ENCODE data around the gene ZNF575. TPM values are rescaled to one million over a fixed set of nuclear protein-coding genes. Genes with fewer than 3 reads are reported as not detected.

Gene ZNF575
- total RNA-seq, 4 donors from 2014 or later = not detected

GRCh38 chr19:43525836-43526771 is 6.9 kb upstream of the ZNF575 start:
- H3K27ac ChIP-seq = peak overlapping the region; percentile 80 to 87 (median 84)
- in situ Hi-C loops (cut with MboI; ENCODE audit: low sequenced_read_pairs in 4 of 4) (loop anchor here in 1 of 4 donors (25.0 kb wide), 1 partner anchor 136 kb away; the partner anchor contains the start of gene PLAUR), intact Hi-C loops (cut with DNase I; ENCODE audit: low total_unique reads) (loop anchor here (2.0 kb wide), 1 partner anchor 21 kb away; the partner anchor contains the start of gene PHLDB3)
- ATAC-seq (peak in 1 of 2 donors; percentile 28), DNase-seq (peak in 1 of 2 donors; percentile 9)
- peaks cover 22 to 29% of the 10 kb centered on the region in 2 donors for H3K4me1 ChIP-seq
- peak overlapping the region; percentile 67 to 95 (median 81) for H3K4me3 ChIP-seq
- no peaks in the 10 kb centered on the region for H3K27me3 ChIP-seq
- H3K9me3 ChIP-seq = no peaks in the 10 kb centered on the region
- TF ChIP-seq POLR2A (IDR thresholded peaks at IDR 0.05) (no peak), CTCF (IDR thresholded peaks at IDR 0.05 in 4 of 5, conservative IDR thresholded peaks at IDR 0.05 in 1 of 5) (no peak)
- no peaks in the 10 kb centered on the region for H3K36me3 ChIP-seq

- H3K27me3 ChIP-seq = no peaks in the 10 kb centered on the region
- ATAC-seq = peak; percentile 86 to 88
- H3K4me1 ChIP-seq = peaks cover 24 to 31% of the 10 kb centered on the region in 2 donors
- peak within 1 kb of the TSS; percentile 67 to 95 (median 81) for H3K4me3 ChIP-seq
- H3K36me3 ChIP-seq = no peaks in the 10 kb centered on the region
- in situ Hi-C loops (cut with MboI; ENCODE audit: low sequenced_read_pairs in 4 of 4) (loop anchor here in 1 of 4 donors (25.0 kb wide), 1 partner anchor 135 kb away; the partner anchor contains the start of gene PLAUR), intact Hi-C loops (cut with DNase I; ENCODE audit: low total_unique reads) (loop anchor here (2.0 kb wide), 1 partner anchor 22 kb away; the partner anchor contains the start of gene PHLDB3)
- peak; percentile 61 to 75 for DNase-seq
- no peaks in the 10 kb centered on the region for H3K9me3 ChIP-seq
- H3K27ac ChIP-seq = peak within 1 kb of the TSS; percentile 80 to 87 (median 84)
- TF ChIP-seq POLR2A (IDR thresholded peaks at IDR 0.05) = peak; percentile 56 to 62
- no peak for TF ChIP-seq CTCF (IDR thresholded peaks at IDR 0.05 in 4 of 5, conservative IDR thresholded peaks at IDR 0.05 in 1 of 5)
Measured at GRCh38 chr19:43526884-43527859, 5.8 kb upstream of the ZNF575 start, which contains the start of gene ETHE1. Gene ETHE1 (minus strand): TSS chr19:43527201. CDS start chr19:43527177, 24 bp downstream.

GRCh38 chr19:43527860-43528622 is 4.9 kb upstream of the ZNF575 start:
- in situ Hi-C loops (cut with MboI; ENCODE audit: low sequenced_read_pairs in 4 of 4) (loop anchor here in 1 of 4 donors (25.0 kb wide), 1 partner anchor 134 kb away; the partner anchor contains the start of gene PLAUR), intact Hi-C loops (cut with DNase I; ENCODE audit: low total_unique reads) (loop anchor here (2.0 kb wide), 1 partner anchor 23 kb away; the partner anchor contains the start of gene PHLDB3)
- peak overlapping the region; percentile 67 to 95 (median 81) for H3K4me3 ChIP-seq
- TF ChIP-seq POLR2A (IDR thresholded peaks at IDR 0.05) = no peak
- no peak for TF ChIP-seq CTCF (IDR thresholded peaks at IDR 0.05 in 4 of 5, conservative IDR thresholded peaks at IDR 0.05 in 1 of 5)
- no peaks in the 10 kb centered on the region for H3K27me3 ChIP-seq
- peak overlapping the region; percentile 80 to 87 (median 84) for H3K27ac ChIP-seq
- H3K4me1 ChIP-seq = peaks cover 30 to 39% of the 10 kb centered on the region in 2 donors
- DNase-seq (peak in 1 of 2 donors; percentile 22), ATAC-seq (peak in 1 of 2 donors; percentile 10)
- H3K9me3 ChIP-seq = no peaks in the 10 kb centered on the region
- no peaks in the 10 kb centered on the region for H3K36me3 ChIP-seq
